Neural progenitor cell (in vitro differentiated cells): ENCODE data around the gene KLK10. TPM values are rescaled to one million over a fixed set of nuclear protein-coding genes. Genes with fewer than 3 reads are reported as not detected.

Source experiments
- DNase-seq: peaks from one replicate; pipeline ENCODE4 v3.0.0-alpha.2; 2016; ENCODE audit warnings: low spot score
- H2AFZ ChIP-seq: fragments of 200-600 bp; sonication (generic); replicated peaks from 2 replicates; pipeline ENCODE4 v1.6.1; 2016; ENCODE audit warnings: antibody characterized with exemption
- H3F3A ChIP-seq: fragments of 200-600 bp; sonication (generic); 2 replicates; pipeline ENCODE4 v1.6.1; 2016; ENCODE audit warnings: antibody characterized with exemption, low read depth
- H3K27ac ChIP-seq: fragments of 200-600 bp; sonication (generic); 2 replicates; pipeline ENCODE4 v1.5.1; 2016; ENCODE audit warnings: mild to moderate bottlenecking
- H3K27me3 ChIP-seq: fragments of 200-600 bp; sonication (generic); 2 replicates; pipeline ENCODE4 v1.6.1; 2016; ENCODE audit warnings: mild to moderate bottlenecking, moderate library complexity
- H3K36me3 ChIP-seq: fragments of 200-600 bp; sonication (generic); 2 replicates; pipeline ENCODE4 v1.5.1; 2016
- H3K4me1 ChIP-seq: fragments of 200-600 bp; sonication (generic); 2 replicates; pipeline ENCODE4 v1.6.1; 2016; ENCODE audit warnings: mixed run types
- H3K4me2 ChIP-seq: fragments of 200-600 bp; sonication (generic); 2 replicates; pipeline ENCODE4 v1.6.1; 2016
- H3K4me3 ChIP-seq: fragments of 200-600 bp; sonication (generic); 2 replicates; pipeline ENCODE4 v1.5.1; 2016
- H3K79me2 ChIP-seq: fragments of 200-600 bp; sonication (generic); 2 replicates; pipeline ENCODE4 v1.6.1; 2016; ENCODE audit warnings: low read depth
- H3K9ac ChIP-seq: fragments of 200-600 bp; sonication (generic); 2 replicates; pipeline ENCODE4 v1.6.1; 2016
- H3K9me3 ChIP-seq: fragments of 200-600 bp; sonication (generic); 2 replicates; pipeline ENCODE4 v1.5.1; 2016; ENCODE audit warnings: low read depth
- H4K20me1 ChIP-seq: fragments of 200-600 bp; sonication (generic); 2 replicates; pipeline ENCODE4 v1.6.1; 2016; ENCODE audit warnings: low read depth
- H3K27ac Mint-ChIP-seq: 3 replicates; pipeline ENCODE4 v1.8.0; 2021; ENCODE audit warnings: mixed read lengths
- H3K27me3 Mint-ChIP-seq: 2 replicates; pipeline ENCODE4 v1.8.0; 2022; ENCODE audit warnings: low read depth, mild to moderate bottlenecking, inconsistent platforms, moderate library complexity, mixed read lengths; ENCODE audit not compliant: insufficient read depth
- H3K36me3 Mint-ChIP-seq: 3 replicates; pipeline ENCODE4 v1.8.0; 2021; ENCODE audit warnings: mixed read lengths
- H3K4me1 Mint-ChIP-seq: 3 replicates; pipeline ENCODE4 v1.8.0; 2021; ENCODE audit warnings: mixed read lengths
- H3K4me3 Mint-ChIP-seq: 3 replicates; pipeline ENCODE4 v1.8.0; 2021; ENCODE audit warnings: mild to moderate bottlenecking, moderate library complexity, mixed read lengths
- H3K9me3 Mint-ChIP-seq: 3 replicates; pipeline ENCODE4 v1.8.0; 2020; ENCODE audit warnings: mixed read lengths
- CTCF ChIP-seq: fragments of 200-600 bp; sonication (generic); IDR thresholded peaks from 2 replicates; pipeline ENCODE4 v1.5.1; 2017; ENCODE audit warnings: antibody characterized with exemption, mild to moderate bottlenecking
- EZH2 ChIP-seq: fragments of 200-600 bp; sonication (generic); IDR thresholded peaks from 2 replicates; pipeline ENCODE4 v1.6.1; 2017; ENCODE audit warnings: antibody characterized with exemption, mild to moderate bottlenecking, moderate library complexity
- EZH2phosphoT487 ChIP-seq: fragments of 200-600 bp; sonication (generic); IDR thresholded peaks from 2 replicates; pipeline ENCODE4 v1.6.1; 2017; ENCODE audit warnings: antibody characterized with exemption
- total RNA-seq: library from RNA; depleted of rRNA; stranded (reverse); fragments of >200 nt; gene quantifications from 2 replicates; pipeline ENCODE4 v1.2.3, GENCODE V29; 2015; ENCODE audit warnings: low replicate concordance

KLK10 gene
- total RNA-seq, 1 donor from 2014 or later: not detected

- Histone ChIP-seq H3K27me3 (peaks cover 20% of the 10 kb centered on the region), H3K4me2 (no peak overlapping the region), H3K9ac (no peak overlapping the region), H3K9me3 (no peaks in the 10 kb centered on the region), H3K79me2 (no peaks in the 10 kb centered on the region), H3F3A (peaks cover 17% of the 10 kb centered on the region), H3K36me3 (no peaks in the 10 kb centered on the region), H4K20me1 (peaks cover 7% of the 10 kb centered on the region), H3K4me1 (peaks cover 35% of the 10 kb centered on the region), H3K4me3 (no peak overlapping the region), H2AFZ (no peak overlapping the region), H3K27ac (no peak overlapping the region)
- Mint-ChIP-seq H3K36me3 (no peaks in the 10 kb centered on the region), H3K27ac (peak overlapping the region; percentile 69), H3K4me1 (peaks cover 3% of the 10 kb centered on the region), H3K27me3 (peaks cover 29% of the 10 kb centered on the region), H3K4me3 (no peak overlapping the region), H3K9me3 (no peaks in the 10 kb centered on the region)
- DNase-seq: no peak
- TF ChIP-seq CTCF (no peak), EZH2phosphoT487 (no peak), EZH2 (no peak)
These were observed 4.4 kb upstream of the KLK10 start for GRCh38 chr19:51023946-51024345.

DNA sequence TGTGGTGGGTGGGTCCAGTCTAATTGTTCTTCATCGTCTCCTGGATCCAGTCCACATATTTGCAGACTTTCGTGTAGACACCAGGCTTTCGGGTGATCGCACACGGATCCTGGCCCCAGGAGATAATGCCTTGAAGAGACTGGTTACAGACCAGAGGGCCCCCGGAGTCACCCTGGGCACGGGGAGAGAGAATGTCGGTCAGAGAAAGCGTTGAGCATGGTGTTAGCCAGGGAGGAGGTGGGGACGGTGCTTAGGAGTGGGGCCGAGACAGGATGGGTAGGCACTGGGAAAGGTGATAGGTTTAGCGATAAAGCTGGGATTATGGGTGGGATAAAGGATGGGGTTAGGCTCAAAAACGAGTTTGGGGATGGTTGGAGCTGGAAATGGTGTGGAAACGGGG is 3.0 kb upstream of the KLK10 start:
- TF ChIP-seq EZH2phosphoT487: no peak
- TF ChIP-seq EZH2: no peak
- TF ChIP-seq CTCF: no peak
- Histone ChIP-seq H3K4me3 (no peak overlapping the region), H3K9ac (no peak overlapping the region), H3K27me3 (peaks cover 34% of the 10 kb centered on the region), H3K36me3 (no peaks in the 10 kb centered on the region), H3K27ac (no peak overlapping the region), H2AFZ (no peak overlapping the region), H3K79me2 (no peaks in the 10 kb centered on the region), H3K9me3 (no peaks in the 10 kb centered on the region), H3K4me2 (no peak overlapping the region), H3K4me1 (peaks cover 38% of the 10 kb centered on the region), H3F3A (peaks cover 20% of the 10 kb centered on the region), H4K20me1 (peaks cover 7% of the 10 kb centered on the region)
- no peaks in the 10 kb centered on the region for H3K36me3 Mint-ChIP-seq
- peaks cover 4% of the 10 kb centered on the region for H3K9me3 Mint-ChIP-seq
- H3K27me3 Mint-ChIP-seq: peaks cover 41% of the 10 kb centered on the region
- no peak overlapping the region for H3K27ac Mint-ChIP-seq
- peaks cover 6% of the 10 kb centered on the region for H3K4me1 Mint-ChIP-seq
- no peak overlapping the region for H3K4me3 Mint-ChIP-seq
- DNase-seq: no peak

GRCh38 chr19:51020988-51021651 is 1.6 kb upstream of the KLK10 start:
- Histone ChIP-seq H2AFZ (peak overlapping the region; percentile 94), H3K36me3 (no peaks in the 10 kb centered on the region), H3K4me3 (no peak overlapping the region), H3K9me3 (no peaks in the 10 kb centered on the region), H3K27ac (no peak overlapping the region), H3K79me2 (no peaks in the 10 kb centered on the region), H3K27me3 (peaks cover 48% of the 10 kb centered on the region), H3F3A (peaks cover 27% of the 10 kb centered on the region), H4K20me1 (peaks cover 7% of the 10 kb centered on the region), H3K4me1 (peaks cover 28% of the 10 kb centered on the region), H3K9ac (no peak overlapping the region), H3K4me2 (no peak overlapping the region)
- Mint-ChIP-seq H3K9me3 (peaks cover 10% of the 10 kb centered on the region), H3K36me3 (no peaks in the 10 kb centered on the region), H3K4me1 (peaks cover 7% of the 10 kb centered on the region), H3K27ac (no peak overlapping the region), H3K27me3 (peaks cover 52% of the 10 kb centered on the region), H3K4me3 (no peak overlapping the region)
- DNase-seq: peak; percentile 74
- TF ChIP-seq EZH2 (no peak), CTCF (peak; percentile 86)
